ENCODE results near the gene CDC7.

CDC7 gene

DNA sequence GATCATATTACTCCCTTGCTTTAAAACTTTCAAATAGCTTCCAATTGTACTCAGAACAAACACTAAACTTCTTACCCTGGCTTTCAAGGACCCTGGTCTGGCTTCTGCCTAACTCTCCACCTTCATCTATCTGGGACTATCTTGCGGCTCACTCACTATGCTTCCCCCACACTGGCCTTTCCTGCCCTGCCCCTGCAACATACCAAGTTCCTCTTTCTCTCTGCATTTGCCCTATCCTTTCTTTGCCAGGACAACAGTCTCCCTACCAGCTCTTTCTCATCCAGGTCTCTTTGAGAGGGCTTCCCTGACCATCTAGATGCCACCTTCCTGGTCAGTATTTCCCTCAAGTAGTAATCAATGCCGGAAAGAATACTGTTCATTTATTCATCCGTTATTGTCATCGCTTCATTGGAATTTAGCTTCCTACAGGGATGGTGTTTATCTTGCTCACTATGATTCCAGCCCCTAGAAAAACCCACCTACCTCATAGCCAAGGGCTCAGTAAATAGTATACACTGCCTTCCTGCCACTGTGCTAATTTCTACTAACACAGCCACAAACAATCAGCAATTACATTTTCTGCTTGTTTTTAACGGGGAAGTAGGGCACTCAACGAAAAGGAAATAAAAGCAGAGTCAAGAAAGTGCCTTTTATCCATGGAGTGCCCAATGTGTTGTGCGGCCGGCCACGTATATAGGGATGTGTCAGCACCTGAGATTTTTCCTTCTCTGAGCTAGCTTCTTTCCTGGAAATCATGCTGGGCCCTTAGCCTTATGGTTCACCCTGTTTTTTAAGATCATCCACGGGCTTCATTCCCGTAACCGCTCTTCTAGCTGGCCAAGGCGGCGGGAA, 521 bp upstream of the CDC7 start:
- Histone ChIP-seq H3K36me3 (ENCODE audit: control insufficient read depth, insufficient read depth, low read length) (no peaks in the 10 kb centered on the region), H3K4me3 (ENCODE audit: low read depth, low read length) (peak overlapping the region; percentile 96), H3K9ac (ENCODE audit: low read depth, low read length) (peak overlapping the region; percentile 88), H3K9me3 (ENCODE audit: control insufficient read depth, insufficient read depth, low read length) (no peaks in the 10 kb centered on the region), H3K4me1 (ENCODE audit: control insufficient read depth, insufficient read depth, low read length) (peaks cover 13% of the 10 kb centered on the region), H3K27me3 (ENCODE audit: control insufficient read depth, insufficient read depth, low read length) (no peaks in the 10 kb centered on the region)

DNA sequence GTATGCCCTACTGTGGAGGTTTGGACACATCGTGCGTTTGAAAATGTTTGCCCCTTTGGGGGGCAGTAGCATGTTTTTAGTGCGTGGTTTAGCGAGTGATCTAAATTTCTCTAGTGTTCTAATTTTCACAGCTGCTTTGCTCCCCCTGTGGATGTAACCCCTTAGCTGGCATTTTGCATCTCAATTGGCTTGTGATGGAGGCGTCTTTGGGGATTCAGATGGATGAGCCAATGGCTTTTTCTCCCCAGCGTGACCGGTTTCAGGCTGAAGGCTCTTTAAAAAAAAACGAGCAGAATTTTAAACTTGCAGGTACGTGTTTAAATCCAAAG, 836 bp downstream of the CDC7 start:
- Histone ChIP-seq H3K9me3 (ENCODE audit: control insufficient read depth, insufficient read depth, low read length) (no peaks in the 10 kb centered on the region), H3K4me1 (ENCODE audit: control insufficient read depth, insufficient read depth, low read length) (peaks cover 13% of the 10 kb centered on the region), H3K27me3 (ENCODE audit: control insufficient read depth, insufficient read depth, low read length) (no peaks in the 10 kb centered on the region), H3K9ac (ENCODE audit: low read depth, low read length) (peak overlapping the region; percentile 88), H3K36me3 (ENCODE audit: control insufficient read depth, insufficient read depth, low read length) (no peaks in the 10 kb centered on the region), H3K4me3 (ENCODE audit: low read depth, low read length) (peak overlapping the region; percentile 96)

DNA sequence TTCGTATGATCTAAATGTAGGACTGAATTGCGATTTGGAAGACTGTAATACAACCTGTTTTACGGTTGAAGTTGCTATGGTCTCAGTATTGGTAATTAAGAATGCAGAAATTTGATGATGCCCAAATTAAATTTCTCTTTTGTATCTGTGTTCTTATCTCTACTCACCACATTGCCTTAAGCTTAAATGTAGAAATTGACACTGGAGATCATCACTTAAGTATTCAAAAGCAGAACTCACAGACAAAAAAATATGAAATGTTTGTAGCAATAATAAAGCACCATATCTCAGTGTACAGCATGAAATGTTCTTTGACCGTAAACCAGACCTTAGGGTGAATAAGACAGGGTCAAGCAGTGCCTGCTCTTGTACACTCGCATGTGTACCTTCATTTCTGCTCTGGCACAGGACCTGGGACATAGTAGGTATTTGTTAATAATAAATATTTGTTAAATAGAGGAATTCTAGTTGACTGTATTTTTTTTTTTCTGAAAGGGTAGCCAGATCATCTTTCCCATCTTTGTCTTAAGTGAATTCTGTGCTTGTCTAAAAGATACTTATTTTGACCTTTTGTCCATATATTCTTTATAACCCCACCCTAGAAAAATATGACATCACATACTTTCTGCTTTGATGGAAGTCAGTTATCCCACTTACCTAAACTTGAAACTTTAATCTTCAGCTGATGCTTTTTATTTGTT, 1.5 kb downstream of the CDC7 start:
- H3K4me1 ChIP-seq (ENCODE audit: control insufficient read depth, insufficient read depth, low read length) = peaks cover 13% of the 10 kb centered on the region
- no peak overlapping the region for H3K9ac ChIP-seq (ENCODE audit: low read depth, low read length)
- H3K4me3 ChIP-seq (ENCODE audit: low read depth, low read length) = peak overlapping the region; percentile 96
- no peaks in the 10 kb centered on the region for H3K27me3 ChIP-seq (ENCODE audit: control insufficient read depth, insufficient read depth, low read length)
- no peaks in the 10 kb centered on the region for H3K36me3 ChIP-seq (ENCODE audit: control insufficient read depth, insufficient read depth, low read length)
- no peaks in the 10 kb centered on the region for H3K9me3 ChIP-seq (ENCODE audit: control insufficient read depth, insufficient read depth, low read length)

GRCh38 chr1:91502672-91503184, 2.1 kb downstream of the CDC7 start:
- Histone ChIP-seq H3K4me1 (ENCODE audit: control insufficient read depth, insufficient read depth, low read length) (peaks cover 13% of the 10 kb centered on the region), H3K36me3 (ENCODE audit: control insufficient read depth, insufficient read depth, low read length) (no peaks in the 10 kb centered on the region), H3K9ac (ENCODE audit: low read depth, low read length) (no peak overlapping the region), H3K9me3 (ENCODE audit: control insufficient read depth, insufficient read depth, low read length) (no peaks in the 10 kb centered on the region), H3K27me3 (ENCODE audit: control insufficient read depth, insufficient read depth, low read length) (no peaks in the 10 kb centered on the region), H3K4me3 (ENCODE audit: low read depth, low read length) (peak overlapping the region; percentile 96)

DNA sequence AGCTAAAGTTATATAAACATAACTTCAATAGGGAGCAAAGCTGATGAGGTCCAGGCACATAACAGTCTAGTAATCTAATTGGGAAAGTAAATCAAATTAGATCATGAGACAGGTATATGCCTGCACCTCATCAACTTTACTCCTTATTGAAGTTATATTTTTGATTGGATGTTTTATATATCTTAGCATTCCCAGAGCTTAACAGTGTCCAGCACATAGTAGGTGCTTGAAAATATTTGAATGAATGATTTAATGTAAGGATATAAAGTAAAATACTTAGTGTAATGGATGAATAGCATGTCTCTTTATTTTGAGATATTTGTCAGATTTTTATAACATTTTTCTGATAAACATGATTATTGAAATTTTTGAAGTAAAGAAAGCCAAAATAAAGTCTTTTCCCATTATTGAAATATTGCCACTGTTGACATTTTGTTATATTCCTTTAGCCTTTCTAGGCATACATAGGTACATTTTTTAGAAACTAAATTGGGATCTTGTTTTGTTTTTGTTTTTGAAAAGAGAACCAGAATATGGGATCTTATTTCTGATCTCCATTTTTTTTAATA, 2.8 kb downstream of the CDC7 start:
- Histone ChIP-seq H3K4me1 (ENCODE audit: control insufficient read depth, insufficient read depth, low read length) (peaks cover 13% of the 10 kb centered on the region), H3K27me3 (ENCODE audit: control insufficient read depth, insufficient read depth, low read length) (no peaks in the 10 kb centered on the region), H3K4me3 (ENCODE audit: low read depth, low read length) (no peak overlapping the region), H3K9ac (ENCODE audit: low read depth, low read length) (no peak overlapping the region), H3K9me3 (ENCODE audit: control insufficient read depth, insufficient read depth, low read length) (no peaks in the 10 kb centered on the region), H3K36me3 (ENCODE audit: control insufficient read depth, insufficient read depth, low read length) (no peaks in the 10 kb centered on the region)

DNA sequence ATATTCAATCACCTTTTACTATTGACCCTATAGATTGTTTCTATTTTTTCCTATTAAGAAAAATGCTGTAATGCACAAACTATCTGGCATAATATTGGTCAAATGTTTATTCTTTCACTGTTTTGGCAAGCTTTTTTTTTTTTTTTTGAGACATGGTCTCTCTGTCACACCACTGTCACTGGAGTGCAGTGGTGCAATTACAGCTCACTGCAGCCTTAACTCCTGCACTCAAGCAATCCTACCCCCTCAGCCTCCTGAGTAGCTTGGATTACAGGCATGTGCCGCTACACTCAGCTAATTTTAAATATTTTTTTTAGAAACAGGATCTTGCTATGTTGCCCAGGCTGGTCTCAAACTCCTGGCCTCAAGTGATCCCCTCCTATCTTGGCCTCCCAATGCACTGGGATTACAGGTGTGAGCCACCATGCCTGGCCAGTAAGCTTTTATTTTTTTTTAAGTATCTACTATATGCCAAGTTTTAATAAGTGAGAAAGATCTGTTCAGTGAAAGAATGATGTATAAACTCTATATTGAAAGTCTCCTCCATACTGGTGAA, 3.4 kb downstream of the CDC7 start:
- no peaks in the 10 kb centered on the region for H3K9me3 ChIP-seq (ENCODE audit: control insufficient read depth, insufficient read depth, low read length)
- H3K4me3 ChIP-seq (ENCODE audit: low read depth, low read length) = no peak overlapping the region
- H3K9ac ChIP-seq (ENCODE audit: low read depth, low read length) = no peak overlapping the region
- no peaks in the 10 kb centered on the region for H3K36me3 ChIP-seq (ENCODE audit: control insufficient read depth, insufficient read depth, low read length)
- no peaks in the 10 kb centered on the region for H3K27me3 ChIP-seq (ENCODE audit: control insufficient read depth, insufficient read depth, low read length)
- peaks cover 13% of the 10 kb centered on the region for H3K4me1 ChIP-seq (ENCODE audit: control insufficient read depth, insufficient read depth, low read length)

DNA sequence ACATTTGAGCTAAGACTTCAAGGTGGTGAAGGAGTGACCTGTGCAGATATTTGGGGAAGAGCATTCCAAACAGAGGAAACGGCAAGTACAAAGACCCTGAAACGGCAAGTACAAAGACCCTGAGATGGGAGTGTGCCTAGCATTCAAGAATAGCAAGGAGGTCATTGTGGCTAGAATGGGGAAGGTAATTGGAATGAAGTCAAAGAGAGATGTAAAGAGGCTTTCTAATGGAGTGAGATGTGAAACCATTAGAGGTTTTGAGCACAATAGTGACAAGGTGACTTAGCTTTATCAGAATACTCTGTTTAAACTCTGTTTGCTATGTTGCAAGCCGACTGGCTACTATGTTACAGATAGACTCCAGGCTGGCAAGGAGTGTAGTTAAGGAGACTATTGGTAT, 4.4 kb downstream of the CDC7 start:
- H3K9ac ChIP-seq (ENCODE audit: low read depth, low read length) = no peak overlapping the region
- peaks cover 10% of the 10 kb centered on the region for H3K4me1 ChIP-seq (ENCODE audit: control insufficient read depth, insufficient read depth, low read length)
- no peaks in the 10 kb centered on the region for H3K36me3 ChIP-seq (ENCODE audit: control insufficient read depth, insufficient read depth, low read length)

DNA sequence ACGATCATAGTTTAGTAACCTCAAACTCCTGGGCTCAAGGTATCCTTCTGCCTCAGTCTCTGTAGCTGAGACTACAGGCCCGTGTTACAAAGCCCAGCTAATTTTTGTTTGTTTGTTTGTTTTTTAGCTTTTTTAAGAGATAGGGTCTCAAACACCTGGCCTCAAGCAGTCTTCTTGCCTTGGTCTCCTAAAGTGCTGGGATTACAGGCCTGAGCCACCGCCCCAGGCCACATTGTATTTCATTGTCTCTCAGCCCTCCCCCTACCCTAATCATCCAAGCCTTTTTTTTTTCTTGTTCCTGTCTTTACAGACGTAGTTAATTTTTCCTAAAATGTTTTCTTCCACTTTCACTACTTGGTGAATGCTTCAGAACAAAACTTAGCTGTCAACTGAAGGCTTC, 5.4 kb downstream of the CDC7 start:
- Histone ChIP-seq H3K36me3 (ENCODE audit: control insufficient read depth, insufficient read depth, low read length) (no peaks in the 10 kb centered on the region), H3K9me3 (ENCODE audit: control insufficient read depth, insufficient read depth, low read length) (no peaks in the 10 kb centered on the region), H3K4me3 (ENCODE audit: low read depth, low read length) (no peak overlapping the region), H3K9ac (ENCODE audit: low read depth, low read length) (no peak overlapping the region), H3K27me3 (ENCODE audit: control insufficient read depth, insufficient read depth, low read length) (no peaks in the 10 kb centered on the region), H3K4me1 (ENCODE audit: control insufficient read depth, insufficient read depth, low read length) (peaks cover 10% of the 10 kb centered on the region)

More for the DNA sequence above, 4.4 kb downstream of the CDC7 start:
- H3K4me3 ChIP-seq (ENCODE audit: low read depth, low read length) = no peak overlapping the region
- no peaks in the 10 kb centered on the region for H3K9me3 ChIP-seq (ENCODE audit: control insufficient read depth, insufficient read depth, low read length)
- no peaks in the 10 kb centered on the region for H3K27me3 ChIP-seq (ENCODE audit: control insufficient read depth, insufficient read depth, low read length)

GRCh38 chr1:91507328-91507727, 6.7 kb downstream of the CDC7 start:
- peaks cover 10% of the 10 kb centered on the region for H3K4me1 ChIP-seq (ENCODE audit: control insufficient read depth, insufficient read depth, low read length)
- no peak overlapping the region for H3K4me3 ChIP-seq (ENCODE audit: low read depth, low read length)
- no peak overlapping the region for H3K9ac ChIP-seq (ENCODE audit: low read depth, low read length)
- no peaks in the 10 kb centered on the region for H3K36me3 ChIP-seq (ENCODE audit: control insufficient read depth, insufficient read depth, low read length)
- H3K9me3 ChIP-seq (ENCODE audit: control insufficient read depth, insufficient read depth, low read length) = no peaks in the 10 kb centered on the region
- no peaks in the 10 kb centered on the region for H3K27me3 ChIP-seq (ENCODE audit: control insufficient read depth, insufficient read depth, low read length)

GRCh38 chr1:91510754-91511153, 10.1 kb downstream of the CDC7 start:
- no peaks in the 10 kb centered on the region for H3K27me3 ChIP-seq (ENCODE audit: control insufficient read depth, insufficient read depth, low read length)
- H3K36me3 ChIP-seq (ENCODE audit: control insufficient read depth, insufficient read depth, low read length) = no peaks in the 10 kb centered on the region
- no peaks in the 10 kb centered on the region for H3K9me3 ChIP-seq (ENCODE audit: control insufficient read depth, insufficient read depth, low read length)
- H3K9ac ChIP-seq (ENCODE audit: low read depth, low read length) = no peak overlapping the region
- H3K4me3 ChIP-seq (ENCODE audit: low read depth, low read length) = no peak overlapping the region
- no peaks in the 10 kb centered on the region for H3K4me1 ChIP-seq (ENCODE audit: control insufficient read depth, insufficient read depth, low read length)

- no peak overlapping the region for H3K9ac ChIP-seq (ENCODE audit: low read depth, low read length)
- H3K4me3 ChIP-seq (ENCODE audit: low read depth, low read length) = no peak overlapping the region
- no peaks in the 10 kb centered on the region for H3K27me3 ChIP-seq (ENCODE audit: control insufficient read depth, insufficient read depth, low read length)
- H3K36me3 ChIP-seq (ENCODE audit: control insufficient read depth, insufficient read depth, low read length) = no peaks in the 10 kb centered on the region
- no peaks in the 10 kb centered on the region for H3K4me1 ChIP-seq (ENCODE audit: control insufficient read depth, insufficient read depth, low read length)
- no peaks in the 10 kb centered on the region for H3K9me3 ChIP-seq (ENCODE audit: control insufficient read depth, insufficient read depth, low read length)
These were observed 10.7 kb downstream of the CDC7 start for GRCh38 chr1:91511386-91511785.
